GM18870 (cell line): ENCODE measurements around the gene HHIP.

Source experiments
- ATAC-seq: cut with Tn5 transposase; IDR thresholded peaks from one replicate; pipeline ENCODE4 v1.9.1; 2021; ENCODE audit warnings: moderate library complexity; ENCODE audit not compliant: unreplicated experiment

The HHIP gene

DNA sequence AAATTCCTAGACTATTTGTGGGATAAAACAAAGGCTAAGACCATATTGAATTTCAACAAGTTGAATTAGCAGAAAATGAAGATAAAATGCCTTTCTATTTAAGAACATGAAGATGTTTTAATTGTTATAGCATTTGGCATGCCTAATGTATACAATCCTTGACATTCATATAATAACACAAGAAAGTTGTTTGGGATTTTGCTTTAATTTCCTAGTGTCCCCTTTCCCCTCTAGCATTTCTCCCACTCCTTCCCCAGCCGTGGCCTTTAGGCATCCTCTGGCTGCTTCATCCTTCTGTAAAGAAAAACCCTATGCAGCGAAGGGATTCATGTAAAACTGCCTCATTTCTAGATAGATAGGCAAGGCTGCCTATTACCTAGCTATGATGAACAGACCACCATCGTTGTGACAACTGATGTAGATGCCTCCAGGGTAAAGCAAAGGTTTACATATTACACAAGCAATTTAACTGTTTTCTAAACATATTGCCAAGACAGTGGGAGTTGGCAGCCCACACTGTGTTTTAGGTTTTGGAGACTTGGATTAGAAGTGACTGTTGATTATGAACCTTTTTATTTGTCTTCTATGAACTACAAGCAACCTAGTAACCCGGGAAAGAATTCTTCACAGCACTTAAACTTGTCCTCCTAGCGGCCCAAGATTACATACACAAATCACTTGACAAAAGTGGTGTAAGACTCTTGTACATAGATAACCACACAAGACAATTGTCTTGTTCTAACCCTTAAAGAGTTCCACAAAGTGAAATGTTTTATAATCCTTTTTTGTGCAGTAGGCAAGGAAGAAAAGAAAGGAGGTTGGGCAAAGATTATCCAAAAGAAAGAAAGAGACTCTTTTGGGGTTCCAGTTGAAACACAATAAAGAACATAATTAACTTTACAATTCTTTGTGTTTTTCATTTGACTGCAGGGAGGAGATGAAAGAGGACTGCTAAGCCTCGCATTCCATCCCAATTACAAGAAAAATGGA, 59.9 kb downstream of the HHIP start:
- no peak for ATAC-seq

DNA sequence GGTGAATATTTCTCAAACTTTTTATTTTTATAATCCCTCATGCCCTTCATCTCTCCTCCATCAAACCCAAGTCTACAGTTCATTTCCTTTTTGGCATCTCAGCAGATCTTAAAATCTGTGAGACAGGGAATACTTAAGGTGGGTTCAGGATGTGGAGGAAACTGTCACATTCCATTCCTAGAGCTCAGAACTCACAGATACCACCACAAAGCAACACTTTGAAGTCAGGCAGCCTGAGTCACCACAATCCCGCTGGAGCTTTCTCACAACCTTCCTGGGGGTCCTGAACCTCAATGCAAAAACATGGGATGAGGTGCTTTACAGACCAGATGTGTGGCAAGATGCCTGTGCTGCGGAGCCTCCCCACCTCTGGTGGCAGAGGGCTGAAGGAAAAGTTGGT, 63.2 kb downstream of the HHIP start:
- ATAC-seq: no peak

DNA sequence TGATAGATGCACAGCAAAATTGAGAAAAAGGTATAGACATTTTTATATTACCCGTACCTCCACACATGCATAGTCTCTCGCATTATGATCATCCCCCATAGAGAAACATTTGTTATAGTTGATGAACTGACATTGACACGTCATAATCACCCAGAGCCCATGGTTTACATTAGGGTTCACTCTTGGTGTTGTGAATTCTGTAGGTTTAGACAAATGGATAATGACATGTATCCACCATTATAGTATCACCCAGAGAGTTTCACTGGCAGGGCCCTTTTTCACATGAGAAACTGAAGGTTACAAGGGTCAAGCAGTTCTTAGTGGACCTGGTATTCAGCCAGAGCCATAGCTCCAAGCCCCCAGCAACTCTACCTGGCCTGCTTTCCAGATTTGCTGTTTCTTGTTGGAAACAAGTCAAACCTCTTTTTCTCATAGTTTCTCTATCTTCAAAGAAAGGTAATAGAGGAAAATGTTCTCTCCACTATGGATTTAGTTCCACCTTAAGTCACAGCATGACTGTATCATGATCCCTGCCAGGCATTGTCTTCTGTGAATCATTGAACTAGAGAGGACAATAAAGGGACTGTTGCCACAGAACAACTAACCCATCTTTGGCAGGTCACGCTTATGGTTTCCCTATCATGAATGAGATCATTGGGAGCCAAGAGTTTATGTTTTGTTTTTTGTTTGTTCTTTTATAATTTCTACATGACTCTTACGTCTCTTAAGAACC, 64.0 kb downstream of the HHIP start:
- no peak for ATAC-seq

DNA sequence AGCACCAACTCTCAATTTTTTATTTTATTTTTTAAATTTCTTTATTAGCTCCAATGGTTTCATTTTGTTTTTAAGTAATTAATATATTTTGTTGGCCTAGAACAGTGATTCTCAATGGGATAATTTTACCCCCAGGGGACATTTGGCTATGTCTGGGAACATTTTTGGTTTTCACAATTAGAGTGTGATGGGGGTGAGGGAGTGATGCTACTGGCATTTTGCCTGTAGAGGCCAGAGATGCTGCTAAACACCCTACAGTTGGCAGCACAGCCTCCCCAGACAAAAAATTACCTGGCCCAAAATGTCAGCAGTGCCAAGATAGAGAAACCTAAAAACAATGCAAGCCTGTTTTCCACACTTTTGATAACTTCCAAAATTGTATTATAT, 64.6 kb downstream of the HHIP start:
- no peak for ATAC-seq

DNA sequence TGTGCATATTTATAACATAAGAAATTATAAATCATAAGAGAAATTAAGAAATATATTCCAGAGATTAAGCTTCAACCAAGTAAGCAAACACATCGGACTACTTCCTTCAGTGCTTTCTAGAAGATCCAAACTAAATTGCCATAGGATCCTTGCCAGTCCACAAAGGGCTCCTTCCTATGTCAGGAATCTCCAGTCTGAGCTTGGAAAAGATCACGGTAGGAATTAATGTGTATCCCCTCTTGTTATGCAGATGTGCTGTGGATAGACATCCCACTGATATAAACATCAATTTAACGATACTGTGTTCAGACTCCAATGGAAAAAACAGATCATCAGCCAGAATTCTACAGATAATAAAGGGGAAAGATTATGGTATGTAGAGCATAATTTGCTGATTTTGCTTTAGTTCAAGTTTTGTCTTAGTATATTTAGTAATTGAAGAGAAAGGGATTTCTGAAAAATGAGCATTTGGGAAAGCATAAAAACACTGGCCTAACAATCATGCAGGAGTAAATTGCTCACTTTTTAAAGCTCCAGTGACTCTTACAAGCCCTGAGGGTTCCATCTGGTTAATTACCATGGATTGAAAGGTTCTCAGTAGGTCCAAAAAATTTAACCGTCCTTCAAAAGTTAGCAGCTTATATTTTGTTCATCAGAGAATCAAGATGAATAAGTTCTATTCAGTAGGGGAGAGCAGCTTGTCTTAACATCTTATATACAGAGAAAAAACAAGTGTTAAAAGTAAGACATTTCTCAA, 65.9 kb downstream of the HHIP start:
- no peak for ATAC-seq

DNA sequence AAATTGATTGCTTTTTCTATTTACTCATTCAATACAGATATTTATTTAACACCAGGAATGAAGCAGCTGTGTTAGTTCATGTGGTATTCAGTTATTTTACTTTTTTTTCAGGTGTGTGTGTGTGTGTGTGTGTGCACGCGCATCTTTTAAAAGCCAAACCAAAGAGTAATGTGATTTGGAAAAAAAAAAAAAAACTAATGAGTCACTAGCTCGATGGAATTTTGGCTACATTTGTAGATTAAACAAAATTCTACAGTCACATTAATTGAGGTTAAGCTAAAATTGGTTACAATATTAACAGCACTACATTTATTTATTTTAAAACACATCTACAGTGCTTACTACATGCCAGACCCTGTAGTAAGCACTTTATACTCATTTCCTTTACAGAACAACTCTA, 66.8 kb downstream of the HHIP start:
- no peak for ATAC-seq

DNA sequence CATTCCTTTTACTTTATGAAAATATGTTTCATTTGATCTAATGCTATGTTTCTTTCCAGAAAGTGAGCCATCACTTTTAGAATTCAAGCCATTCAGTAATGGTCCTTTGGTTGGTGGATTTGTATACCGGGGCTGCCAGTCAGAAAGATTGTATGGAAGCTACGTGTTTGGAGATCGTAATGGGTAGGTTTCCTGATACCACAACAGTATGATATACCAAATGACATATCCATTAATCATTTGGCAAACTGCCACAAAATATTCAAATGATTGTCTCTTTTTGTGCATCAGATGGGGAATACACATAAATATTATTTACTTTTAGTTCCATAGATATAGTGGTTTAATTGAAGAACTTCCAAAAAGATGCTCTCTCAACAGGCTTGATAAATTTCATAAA, 68.2 kb downstream of the HHIP start:
- no peak for ATAC-seq

DNA sequence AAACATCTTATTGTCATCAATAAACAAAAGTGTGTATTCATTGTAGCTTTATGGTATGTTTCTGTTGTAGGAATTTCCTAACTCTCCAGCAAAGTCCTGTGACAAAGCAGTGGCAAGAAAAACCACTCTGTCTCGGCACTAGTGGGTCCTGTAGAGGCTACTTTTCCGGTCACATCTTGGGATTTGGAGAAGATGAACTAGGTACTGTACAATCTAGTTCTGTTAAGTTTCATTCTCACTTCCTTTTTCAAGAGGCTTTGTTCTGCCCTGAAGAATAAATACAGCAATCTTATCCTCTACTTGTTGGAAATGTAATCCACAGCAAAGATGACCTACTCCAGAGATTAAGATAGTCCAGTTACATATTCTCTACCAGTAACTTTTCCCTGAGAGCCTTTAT, 69.3 kb downstream of the HHIP start:
- peak; percentile 85 for ATAC-seq

DNA sequence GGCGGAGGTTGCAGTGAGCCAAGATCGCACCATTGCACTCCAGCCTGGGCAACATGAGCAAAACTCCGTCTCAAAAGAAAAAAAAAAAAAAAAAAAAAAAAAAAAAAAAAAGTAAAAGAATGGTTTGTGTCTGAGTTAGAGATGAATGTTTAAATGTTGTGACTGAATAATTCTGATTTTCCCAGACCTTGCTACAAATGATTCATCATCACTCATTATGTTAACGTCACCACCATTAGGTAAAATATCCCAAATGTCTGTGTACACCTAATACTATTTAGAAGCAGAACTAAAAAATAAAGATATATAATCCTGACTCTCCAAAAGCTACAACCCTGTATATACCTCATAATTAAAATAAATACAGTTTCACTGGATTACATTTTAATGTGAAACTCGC, 70.8 kb downstream of the HHIP start:
- no peak for ATAC-seq

DNA sequence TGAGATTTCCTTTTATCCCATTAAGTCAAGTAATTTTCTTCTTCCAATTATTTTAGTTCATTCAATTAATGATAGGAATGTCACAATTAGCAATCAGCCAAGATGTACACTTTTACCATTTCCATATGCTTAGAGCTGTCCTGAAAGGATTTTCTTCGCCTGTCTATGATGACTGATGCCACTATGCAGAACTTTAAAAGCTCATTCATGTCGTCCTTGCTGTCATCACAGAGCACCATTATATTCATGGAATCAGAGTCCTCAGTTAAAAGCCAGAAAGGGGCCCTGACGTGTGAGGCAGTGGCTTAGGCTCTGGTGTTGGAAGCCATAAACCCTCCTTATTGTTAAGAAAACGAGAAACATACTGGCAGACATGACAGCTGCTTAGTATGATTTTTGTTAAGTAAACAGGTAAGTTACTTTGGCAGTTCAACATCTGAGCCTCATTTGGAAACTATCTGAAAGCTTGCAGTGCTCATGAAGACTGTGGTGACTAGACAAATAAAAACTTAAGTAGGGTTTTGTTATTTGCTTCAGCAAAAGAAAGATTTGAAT, 73.1 kb downstream of the HHIP start:
- no peak for ATAC-seq

DNA sequence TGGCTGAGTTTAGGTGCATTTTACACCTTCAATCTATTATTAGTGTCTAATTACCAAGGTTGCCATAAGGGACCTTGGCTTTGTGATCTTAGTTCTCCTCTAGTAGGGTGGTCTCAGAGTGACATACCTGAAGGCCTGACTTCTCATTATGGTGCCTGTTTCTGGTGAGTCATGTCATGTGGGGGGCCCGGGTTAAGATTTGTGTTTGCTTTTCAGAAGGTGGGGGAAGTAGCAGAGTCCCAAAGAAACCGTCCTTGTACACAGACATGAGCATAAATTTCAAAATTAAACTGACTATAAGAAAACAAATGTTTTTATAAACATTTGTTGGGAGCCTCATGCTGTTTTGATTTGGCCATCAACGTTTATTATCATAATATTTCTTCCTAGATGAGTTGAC, 74.5 kb downstream of the HHIP start:
- no peak for ATAC-seq

DNA sequence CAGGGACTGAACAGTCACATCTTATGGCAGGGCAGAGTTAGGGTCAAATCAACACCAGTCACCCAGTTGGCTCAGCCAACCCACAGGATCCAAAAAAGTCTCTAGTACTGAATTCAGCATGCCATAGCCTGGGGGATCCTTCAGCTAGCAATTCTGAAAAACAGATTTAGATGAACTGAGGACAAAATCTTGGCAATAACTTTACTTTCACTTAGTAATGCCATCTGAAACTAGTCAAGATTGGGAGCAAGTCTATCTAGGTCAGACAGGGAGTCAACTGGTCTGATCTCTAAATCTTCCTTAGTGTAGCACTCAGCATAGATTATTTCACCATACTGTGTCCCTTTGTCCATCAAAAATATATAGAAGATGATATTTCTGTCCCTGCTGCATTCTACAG, 76.0 kb downstream of the HHIP start:
- no peak for ATAC-seq

DNA sequence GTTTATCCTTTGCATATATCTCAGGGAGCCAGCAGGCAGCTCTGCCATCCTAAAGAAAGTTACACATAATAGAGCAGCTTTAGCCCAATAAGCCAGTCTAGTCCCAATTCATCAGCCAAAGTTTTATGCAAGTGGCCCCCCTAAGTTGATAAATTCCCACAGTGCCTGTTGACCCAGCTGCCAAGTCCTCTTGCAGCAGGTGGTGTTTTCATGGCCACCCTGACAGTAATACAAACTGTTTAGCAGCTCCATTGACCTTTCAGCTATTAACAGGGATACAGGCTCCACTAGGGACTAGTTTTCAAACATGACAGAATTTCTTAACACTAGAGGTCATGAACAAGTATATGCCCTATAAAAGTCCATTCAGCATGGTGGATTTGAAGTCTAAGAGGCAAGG, 77.5 kb downstream of the HHIP start:
- no peak for ATAC-seq

DNA sequence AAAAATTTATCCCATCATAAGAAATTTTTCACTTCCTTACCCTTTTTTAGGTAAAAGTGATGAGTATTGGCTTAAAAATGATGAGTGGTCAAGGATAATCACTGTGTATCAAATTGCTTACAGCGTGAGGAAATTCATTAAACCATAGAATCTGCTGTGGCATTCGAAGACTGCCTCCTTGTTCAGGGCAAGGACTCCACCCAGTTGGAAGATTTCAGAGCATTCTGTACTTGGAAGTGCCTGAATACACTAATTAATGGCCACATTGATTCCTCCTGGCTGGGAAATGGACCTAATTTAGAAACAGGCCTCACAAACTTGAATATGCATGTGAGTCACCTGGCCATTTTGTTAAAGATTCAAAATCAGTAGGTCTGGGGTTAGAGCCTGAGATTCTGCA, 83.2 kb downstream of the HHIP start:
- ATAC-seq: no peak

DNA sequence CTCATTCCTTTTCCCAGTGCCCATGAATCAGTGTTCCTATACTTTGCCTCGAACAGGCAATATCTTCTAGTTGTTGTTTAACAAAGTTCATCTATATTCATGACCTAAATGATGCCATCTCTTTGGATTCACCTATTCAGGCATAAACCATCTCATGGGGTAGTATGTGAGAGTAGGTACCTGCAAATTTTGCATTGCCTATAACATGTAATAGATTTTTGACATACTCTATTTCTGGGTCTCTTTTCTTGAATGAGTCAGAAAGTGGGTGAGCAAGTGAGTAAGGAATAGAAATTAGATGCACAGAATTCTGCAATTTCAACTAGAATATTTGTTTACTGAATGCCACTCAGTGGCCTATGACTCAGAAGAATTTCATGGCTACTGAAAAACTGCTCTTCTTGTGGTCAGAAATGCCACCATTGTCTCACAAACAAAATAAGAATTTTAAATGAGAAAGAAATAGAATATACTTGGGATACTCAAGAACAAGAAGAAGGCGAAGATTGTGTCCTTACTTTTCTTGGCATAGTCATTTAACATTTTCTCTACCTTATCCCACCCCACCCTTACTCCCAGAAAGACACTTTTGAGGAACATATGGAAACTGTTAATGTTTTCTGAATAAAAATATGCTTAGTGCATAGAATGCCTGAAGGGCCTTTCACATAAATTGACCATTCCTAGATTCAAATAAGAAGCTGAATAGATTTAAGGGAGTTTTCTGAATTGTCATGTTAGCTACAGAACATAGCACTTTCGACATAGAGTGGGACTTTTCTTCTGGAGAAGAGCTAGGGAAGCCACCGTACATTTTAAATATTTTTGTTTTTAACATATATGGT, 86.8 kb downstream of the HHIP start:
- ATAC-seq: no peak

DNA sequence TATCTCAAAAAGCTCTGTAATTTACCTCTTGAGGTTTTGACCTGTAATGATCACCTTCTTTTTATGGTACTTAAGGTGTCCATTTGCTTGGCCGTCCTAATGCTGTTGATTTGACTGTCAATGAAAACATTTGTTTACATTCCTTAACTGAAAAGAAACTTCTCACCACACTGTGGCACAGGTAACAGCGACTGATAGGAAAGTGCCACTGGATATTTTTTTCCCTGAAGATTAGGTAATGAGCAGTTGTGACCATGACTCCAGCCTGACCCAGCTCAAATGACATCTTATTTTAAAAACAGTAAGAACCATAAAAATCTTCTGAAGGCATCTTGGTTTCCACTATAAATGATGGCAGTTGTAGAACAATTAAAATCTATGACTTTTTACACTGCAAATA, 87.6 kb downstream of the HHIP start:
- no peak for ATAC-seq

DNA sequence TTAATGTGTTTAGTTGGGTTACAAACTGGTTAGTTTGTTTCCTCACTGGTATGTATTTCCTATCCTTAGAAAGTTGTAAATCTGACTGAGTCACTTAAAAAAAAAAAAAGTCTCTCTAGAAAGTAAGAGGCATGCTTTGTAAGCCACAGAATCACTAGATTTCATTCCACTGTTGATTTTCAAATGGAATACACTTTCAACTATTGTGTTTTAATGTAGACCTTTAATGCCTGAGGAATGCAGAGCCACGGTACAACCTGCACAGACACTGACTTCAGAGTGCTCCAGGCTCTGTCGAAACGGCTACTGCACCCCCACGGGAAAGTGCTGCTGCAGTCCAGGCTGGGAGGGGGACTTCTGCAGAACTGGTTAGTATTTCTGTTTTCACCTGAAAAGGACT, 88.6 kb downstream of the HHIP start:
- ATAC-seq: no peak

DNA sequence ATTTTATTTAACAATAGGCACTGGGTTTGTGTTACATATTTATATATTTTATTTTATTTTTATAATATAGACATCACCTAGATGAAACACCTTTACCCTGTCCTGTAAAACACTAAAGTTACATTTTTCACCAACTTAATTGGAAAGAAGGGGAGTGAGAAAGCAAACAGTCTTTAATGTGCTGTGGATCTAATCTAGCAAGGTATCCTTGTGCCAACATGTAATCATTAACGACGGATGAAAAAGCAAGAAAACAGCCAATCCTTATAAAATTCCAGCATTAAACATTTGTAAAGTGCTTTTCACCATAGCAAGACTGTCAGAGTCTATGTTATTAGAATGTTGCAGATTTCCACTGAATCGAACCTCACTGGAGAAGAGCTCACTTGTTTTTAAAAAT, 92.7 kb downstream of the HHIP start:
- no peak for ATAC-seq

DNA sequence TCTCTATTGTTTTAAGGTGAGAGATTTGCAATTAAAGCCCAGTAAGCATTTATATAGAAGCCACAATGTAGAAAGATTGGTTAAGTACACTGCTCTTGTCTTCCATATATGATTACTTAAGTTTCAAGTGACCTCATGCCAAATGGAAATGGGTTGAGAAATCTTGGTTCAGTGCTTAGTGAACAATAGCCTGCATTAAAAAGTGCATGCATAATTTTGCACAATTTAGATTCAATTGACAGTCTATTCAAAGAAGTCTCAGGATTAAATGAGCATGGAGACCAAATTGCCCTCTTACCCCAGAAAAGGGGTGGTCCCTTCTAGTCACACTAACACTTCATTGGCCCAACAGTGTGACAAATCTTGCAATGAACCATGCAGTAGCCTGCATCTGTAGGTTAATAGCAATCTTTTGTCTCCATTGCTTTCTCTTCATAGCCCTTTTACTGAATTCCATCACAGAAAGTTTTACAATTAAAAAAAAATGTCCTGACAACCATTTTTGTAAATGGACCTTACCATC, 93.6 kb downstream of the HHIP start:
- ATAC-seq: no peak

DNA sequence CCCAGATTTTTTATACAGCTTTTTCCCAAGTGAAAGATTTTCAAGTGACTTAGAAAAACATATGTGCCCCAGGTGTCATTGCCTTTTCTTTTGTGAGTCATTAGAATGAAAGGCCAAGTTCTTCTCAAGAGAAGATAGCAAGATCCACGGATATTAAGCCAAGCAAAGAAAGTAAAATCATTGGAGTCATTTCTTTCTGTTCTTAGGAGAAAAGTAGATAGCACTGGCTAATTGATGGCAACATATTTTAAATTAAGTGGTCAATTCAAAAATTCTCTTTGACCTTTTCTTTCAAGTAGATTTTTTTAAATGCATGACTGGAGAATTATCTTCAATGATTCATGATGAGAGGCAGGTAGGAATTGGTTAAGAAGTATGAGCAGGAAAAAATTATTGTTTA, 94.4 kb downstream of the HHIP start:
- ATAC-seq: no peak
